NCI-H2227 (cell line): ENCODE measurements around the gene DYNC2H1.
A peak's percentile ranks its signal among the peaks of the same experiment; 100 is the strongest.
"Not testable (repeated sequence)": the region's sequence is repeated elsewhere in the genome, so short reads cannot be mapped to it uniquely, and the experiment has no call there.

Source experiments
- DNase-seq: peaks from one replicate; lab custom pipeline; 2025; ENCODE audit not compliant: unreplicated experiment; lab: John Stamatoyannopoulos, UW

The DYNC2H1 gene

GRCh38 chr11:103112364-103112763, 3.1 kb downstream of the DYNC2H1 start:
- DNase-seq, result no peak

DNA sequence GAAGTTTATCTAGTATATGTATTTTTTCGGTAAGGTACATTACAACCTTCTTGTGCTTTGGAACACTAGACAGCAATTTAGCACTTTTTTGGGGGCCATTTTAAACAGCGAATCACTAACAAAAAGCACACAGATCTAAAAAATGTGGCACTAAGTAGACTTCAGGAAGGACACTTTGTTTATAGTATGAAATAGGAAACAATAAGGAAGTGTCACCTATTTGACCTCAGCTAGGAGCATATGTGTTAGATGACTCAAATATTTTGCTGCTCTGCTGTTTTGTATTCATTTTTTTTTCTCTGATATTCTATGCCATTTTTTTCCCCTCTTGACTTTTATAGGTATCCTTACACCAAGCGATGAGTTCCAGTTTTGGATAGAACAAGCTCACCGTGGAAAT, 5.6 kb downstream of the DYNC2H1 start:
- DNase-seq, result no peak

DNA sequence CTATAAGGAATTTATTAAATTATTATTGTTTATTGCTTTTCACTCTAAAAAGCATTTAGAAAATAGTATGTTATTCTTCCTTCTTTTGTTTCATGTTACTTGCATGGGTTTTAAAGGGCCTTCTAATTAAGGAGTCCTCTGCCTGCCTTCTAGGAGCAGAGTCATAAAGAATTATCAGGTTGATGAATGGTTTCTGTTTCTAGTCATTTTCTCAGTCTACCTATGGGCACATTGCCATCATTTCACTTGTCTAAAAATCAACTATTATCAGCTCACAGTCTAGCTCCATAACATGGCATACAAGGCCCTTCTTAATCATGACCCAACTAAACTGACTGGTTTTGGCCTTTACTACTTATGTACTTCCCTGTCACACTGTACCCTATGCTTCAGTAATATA, 16.2 kb downstream of the DYNC2H1 start:
- DNase-seq, result no peak

- DNase-seq, result not testable (repeated sequence)
Measured at GRCh38 chr11:103141986-103142385, 32.8 kb downstream of the DYNC2H1 start.

DNA sequence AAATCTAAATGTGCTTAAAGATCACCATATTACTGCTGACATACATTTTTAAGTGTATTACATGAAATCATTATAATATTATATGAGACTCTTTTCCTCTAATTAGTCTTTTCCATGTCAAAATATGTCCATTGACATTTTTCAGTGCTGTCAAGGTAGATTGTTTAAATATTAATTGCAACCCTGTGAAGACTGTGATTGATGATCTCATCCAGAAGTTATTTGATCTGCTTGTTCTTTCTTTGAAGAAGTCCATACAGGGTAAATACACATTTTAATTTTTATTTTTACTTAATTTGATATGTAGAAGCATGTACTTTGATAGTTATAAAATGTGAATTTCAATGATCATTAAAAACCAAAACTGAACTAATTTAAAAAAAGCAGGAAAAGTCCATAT, 38.4 kb downstream of the DYNC2H1 start:
- DNase-seq, result no peak

- DNase-seq, result no peak
Measured at GRCh38 chr11:103157542-103157941, 48.3 kb downstream of the DYNC2H1 start.

DNA sequence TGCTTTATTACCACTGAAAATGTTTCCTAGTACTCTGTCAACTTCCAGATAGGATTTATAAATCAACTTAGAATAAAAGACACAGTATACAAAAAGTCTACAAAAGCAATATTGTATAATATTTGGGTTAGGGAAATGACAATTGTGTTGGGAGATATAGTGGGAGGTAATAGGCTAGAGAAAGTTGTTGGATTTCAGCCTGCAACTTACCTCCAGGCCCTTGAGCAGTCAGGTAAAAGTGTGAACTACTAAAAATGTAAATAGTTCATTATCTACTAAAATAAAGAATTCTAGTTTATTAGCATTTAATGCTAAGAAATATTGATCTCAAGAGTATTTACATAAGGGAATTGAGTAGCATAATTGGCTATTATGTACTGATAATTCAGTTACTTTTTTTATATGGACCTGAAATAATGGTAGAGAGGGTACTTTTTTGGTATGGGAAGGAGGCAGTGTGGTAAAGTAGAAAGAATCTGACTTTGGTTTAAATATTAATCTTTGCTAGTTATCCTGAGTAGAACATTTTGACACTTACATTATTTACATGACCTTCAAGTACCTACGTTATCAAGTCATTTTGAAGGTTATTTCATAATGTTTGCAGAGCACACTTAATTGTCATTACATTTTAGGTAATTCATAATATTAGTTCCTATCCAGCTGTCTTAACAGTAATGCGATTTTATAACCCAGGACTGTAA, 55.0 kb downstream of the DYNC2H1 start:
- no peak for DNase-seq

- no peak for DNase-seq
Measured at GRCh38 chr11:103167166-103167565, 57.9 kb downstream of the DYNC2H1 start.

DNA sequence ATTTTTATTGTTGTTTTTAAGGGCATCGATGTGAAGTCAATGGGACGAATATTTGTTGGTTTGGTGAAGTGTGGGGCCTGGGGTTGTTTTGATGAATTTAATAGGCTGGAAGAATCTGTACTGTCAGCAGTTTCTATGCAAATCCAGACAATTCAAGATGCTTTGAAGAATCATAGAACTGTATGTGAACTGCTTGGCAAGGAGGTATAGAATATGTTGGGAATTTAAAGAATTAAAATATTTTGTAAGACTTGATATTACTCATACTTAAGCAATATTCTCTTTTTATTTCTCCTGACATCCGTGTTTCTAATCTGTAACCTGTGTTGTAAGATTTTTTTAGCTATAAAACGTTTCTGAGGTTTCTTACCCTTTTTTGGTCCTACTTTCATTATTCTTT, 61.6 kb downstream of the DYNC2H1 start:
- no peak for DNase-seq

- DNase-seq, result no peak
Measured at GRCh38 chr11:103175461-103176129, 66.4 kb downstream of the DYNC2H1 start.

- DNase-seq, result no peak
Measured at GRCh38 chr11:103183981-103184611, 74.9 kb downstream of the DYNC2H1 start.

DNA sequence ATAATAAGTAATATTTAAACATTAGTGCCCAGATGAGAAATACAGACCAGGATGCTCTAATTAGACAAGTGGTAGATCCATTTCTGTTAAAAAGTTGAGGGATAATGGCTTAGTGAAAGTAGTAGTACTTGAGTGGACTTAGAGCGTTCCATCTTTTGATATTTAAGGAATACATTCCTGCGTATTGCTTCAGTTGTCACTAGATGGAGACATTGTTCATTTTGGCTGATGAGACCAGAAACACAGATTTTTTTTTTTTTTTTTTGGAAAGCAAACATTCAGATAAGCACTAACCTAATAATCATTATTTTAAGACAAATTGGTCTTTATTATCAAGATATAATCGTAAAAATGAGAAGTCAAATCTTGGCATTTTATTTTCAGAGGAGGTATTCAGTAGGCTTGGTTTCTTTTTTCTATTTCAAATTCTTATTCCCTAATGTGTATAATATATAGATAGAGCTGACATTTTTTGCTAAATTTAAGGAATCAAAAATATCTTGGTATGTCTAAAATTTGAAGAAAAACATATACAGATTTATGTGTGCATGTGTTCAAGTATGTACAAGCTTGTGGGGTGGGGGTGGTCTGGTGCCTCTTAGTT, 92.9 kb downstream of the DYNC2H1 start:
- peak; percentile 47 for DNase-seq

DNA sequence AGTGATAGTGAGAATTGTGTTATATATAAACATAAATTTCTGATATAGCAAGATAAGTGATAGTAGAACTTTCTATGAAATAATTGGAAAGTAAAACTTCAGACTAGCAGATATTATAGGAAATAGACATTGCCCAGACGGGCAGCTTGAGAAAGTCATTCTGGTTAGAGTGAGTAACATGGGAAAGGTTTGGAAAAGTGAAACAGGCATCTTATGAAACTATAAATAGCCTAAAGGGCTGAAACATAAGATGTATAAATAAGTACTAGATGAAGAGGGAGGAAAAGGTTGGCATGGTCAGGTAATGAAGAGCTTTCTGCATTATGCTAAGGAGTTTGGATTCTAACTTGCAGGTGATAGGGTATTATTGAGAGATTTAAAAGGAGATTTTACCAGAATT, 101.3 kb downstream of the DYNC2H1 start:
- DNase-seq, result no peak

DNA sequence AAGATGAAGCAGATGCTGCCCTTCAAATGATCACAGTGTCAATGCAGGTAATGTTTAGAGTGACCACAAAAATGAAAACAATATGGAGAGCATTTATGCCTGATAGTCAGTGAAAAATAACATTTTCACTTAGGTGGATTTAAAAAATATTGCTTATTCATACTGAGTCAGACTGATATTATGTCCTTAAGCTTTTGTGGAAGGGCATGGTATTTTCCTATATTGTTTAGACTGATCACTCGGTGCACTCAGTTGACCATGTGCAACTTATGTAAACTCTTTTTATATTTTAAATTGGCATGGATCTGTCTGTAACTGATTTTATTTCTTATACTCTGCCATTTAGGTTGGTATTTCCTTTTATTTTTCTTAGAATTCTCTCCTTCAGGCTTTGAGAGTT, 106.6 kb downstream of the DYNC2H1 start:
- DNase-seq, result no peak

GRCh38 chr11:103220133-103220532, 110.9 kb downstream of the DYNC2H1 start:
- no peak for DNase-seq

DNA sequence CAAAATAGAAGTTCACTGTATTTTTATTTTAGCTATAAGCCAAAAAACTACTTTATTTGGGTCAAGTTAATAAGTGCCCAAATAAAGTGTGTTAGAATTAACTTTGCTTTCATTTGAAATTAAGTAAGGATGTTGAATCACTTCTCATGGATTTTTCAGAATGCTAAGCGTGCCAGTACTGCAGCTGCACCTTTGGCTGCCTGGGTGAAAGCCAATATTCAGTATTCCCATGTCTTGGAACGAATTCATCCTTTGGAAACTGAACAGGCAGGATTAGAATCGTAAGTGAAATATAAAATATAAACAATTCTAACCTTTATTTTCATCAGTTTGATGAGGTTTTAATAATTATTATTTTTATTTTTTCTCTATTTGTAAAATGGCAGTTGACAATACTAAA, 113.6 kb downstream of the DYNC2H1 start:
- DNase-seq, result no peak

DNA sequence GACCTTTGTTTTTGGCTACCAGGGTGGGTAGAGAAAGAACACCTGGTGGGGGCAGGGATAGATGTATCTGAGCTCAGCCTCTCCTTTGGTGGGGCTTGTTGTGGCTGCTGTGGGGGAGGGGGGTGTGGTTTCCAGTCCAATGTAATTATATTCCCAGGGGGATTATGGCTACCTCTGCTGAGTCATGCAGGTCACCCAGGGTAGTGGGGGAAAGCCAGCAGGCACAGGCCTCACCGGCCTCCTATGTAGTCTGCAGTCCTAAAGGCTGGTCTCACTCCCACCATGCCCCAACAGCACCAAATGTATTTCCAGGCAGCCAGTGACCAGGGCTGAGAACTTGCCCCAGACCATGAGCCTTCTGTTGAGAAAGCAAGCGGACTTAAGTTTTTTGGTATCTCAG, 119.6 kb downstream of the DYNC2H1 start:
- DNase-seq, result no peak

DNA sequence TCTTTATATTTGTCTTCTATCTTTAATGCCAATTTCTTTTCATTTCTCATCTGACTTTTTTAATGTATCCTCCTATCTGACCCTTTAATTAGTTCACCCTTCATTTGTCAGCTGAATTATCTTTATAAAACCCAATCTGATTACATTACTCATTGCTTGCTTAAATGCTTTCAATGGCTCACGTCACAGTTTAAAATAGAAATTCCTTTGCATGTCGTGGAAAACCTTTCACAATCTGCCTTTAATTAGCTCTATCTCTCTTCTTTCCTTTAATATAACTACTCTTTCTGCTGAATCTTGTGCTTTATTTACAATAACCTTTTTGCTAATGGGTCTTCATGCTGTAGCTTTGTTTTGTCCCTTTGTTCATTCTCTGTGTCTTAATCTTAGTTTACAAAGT, 125.7 kb downstream of the DYNC2H1 start:
- no peak for DNase-seq

DNA sequence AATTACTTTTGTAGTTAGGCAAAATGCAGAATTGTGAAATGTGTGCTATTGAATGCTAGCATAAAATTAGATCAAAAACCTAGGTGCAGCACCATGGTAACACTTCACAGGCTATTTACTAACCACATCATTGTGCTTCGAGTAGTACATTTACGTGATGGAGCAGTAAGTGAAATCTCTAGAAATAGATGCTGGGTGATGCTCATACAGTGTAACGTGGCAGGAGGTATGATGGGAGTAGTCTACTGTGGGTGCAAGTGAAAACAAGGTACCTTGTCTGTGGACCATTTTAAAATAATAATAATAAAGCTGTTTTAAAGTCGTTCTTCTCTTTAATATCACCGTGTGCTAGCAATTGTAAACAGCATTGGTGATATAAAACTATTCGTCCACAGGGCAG, 132.3 kb downstream of the DYNC2H1 start:
- no peak for DNase-seq

GRCh38 chr11:103254123-103254522, 144.9 kb downstream of the DYNC2H1 start:
- no peak for DNase-seq

DNA sequence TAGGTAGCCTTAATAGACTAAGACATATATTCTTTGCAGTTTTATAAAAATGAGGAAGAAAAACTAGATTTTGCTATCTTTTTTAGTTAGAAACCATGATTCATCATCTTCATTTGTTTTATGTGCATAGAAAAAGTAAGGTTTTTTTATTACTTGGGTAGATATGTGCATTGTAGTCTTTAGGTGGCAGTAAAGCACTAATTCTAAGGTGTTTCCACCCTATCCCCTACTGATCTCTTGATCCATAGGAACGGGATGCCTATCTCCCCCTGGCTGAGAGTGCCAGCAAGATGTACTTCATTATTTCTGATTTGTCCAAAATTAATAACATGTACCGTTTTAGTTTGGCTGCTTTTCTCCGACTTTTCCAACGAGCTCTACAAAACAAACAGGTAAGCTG, 148.1 kb downstream of the DYNC2H1 start:
- DNase-seq, result peak; percentile 22
